Raji (cell line): Measurements from ENCODE around the gene AVPR2.

Source experiments
- POLR2A ChIP-seq: IDR thresholded peaks from 2 replicates; pipeline ENCODE4 v1.6.1; 2011; ENCODE audit warnings: low read depth, low read length, control low read depth; ENCODE audit not compliant: insufficient read depth

AVPR2 gene

GRCh38 chrX:153903991-153904957 is at the start of gene AVPR2:
TSS of gene AVPR2 (plus strand) at chrX:153904673. CDS start at chrX:153905146, 473 bp downstream.
- 0 out of 2 replicates have a peak, but pooled peaks have one; percentile 29 for TF ChIP-seq POLR2A

- no peak for TF ChIP-seq POLR2A
Measured at GRCh38 chrX:153854702-153855101, 49.8 kb upstream of the AVPR2 start.

- TF ChIP-seq POLR2A = no peak
Measured at GRCh38 chrX:153857348-153857903, 47.0 kb upstream of the AVPR2 start.

GRCh38 chrX:153861151-153861550 is 43.3 kb upstream of the AVPR2 start:
- no peak for TF ChIP-seq POLR2A

GRCh38 chrX:153861733-153862310 is 42.7 kb upstream of the AVPR2 start:
- TF ChIP-seq POLR2A = no peak

GRCh38 chrX:153862369-153863250 is 41.9 kb upstream of the AVPR2 start:
- no peak for TF ChIP-seq POLR2A

- no peak for TF ChIP-seq POLR2A
Measured at GRCh38 chrX:153863251-153863991, 41.1 kb upstream of the AVPR2 start.

GRCh38 chrX:153864101-153864500 is 40.4 kb upstream of the AVPR2 start:
- no peak for TF ChIP-seq POLR2A

- no peak for TF ChIP-seq POLR2A
Measured at GRCh38 chrX:153864561-153865320, 39.7 kb upstream of the AVPR2 start.

- TF ChIP-seq POLR2A = no peak
Measured at GRCh38 chrX:153865321-153865580, 39.2 kb upstream of the AVPR2 start.

GRCh38 chrX:153865685-153866084 is 38.8 kb upstream of the AVPR2 start:
- no peak for TF ChIP-seq POLR2A

- no peak for TF ChIP-seq POLR2A
Measured at GRCh38 chrX:153866302-153867019, 38.0 kb upstream of the AVPR2 start.

GRCh38 chrX:153867139-153867538 is 37.3 kb upstream of the AVPR2 start:
- TF ChIP-seq POLR2A = no peak
